ENCODE data around the gene IQCH. TPM values are rescaled to one million over a fixed set of nuclear protein-coding genes. Genes with fewer than 3 reads are reported as not detected.

The IQCH gene
- total RNA-seq, 2 donors from 2014 or later = 5.8 to 9.5 TPM

DNA sequence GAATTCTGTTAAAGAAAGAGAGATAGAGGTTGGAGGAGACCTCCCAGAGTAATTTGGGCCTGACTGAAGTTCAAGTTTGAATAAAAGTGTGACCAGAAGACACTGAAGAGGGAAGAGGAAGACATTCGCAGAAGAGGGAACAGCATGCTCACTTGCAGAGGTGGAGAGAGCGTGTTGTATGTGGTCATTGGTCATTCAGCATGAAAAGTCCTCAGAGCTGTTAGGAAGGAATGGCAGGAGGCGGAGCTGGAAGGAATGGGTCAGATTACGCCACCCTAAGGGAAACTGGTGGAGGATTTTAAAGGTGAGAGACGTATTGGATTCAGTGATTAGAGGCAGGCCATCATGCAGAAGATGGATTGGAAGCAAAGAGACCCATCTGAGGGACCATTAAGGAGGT is 41.6 kb downstream of the IQCH start:
- DNase-seq (ENCODE audit: low spot score) = no peak
- Histone ChIP-seq H3K9me3 (no peaks in the 10 kb centered on the region), H3K36me3 (no peaks in the 10 kb centered on the region), H3K4me3 (no peak overlapping the region), H3K27ac (no peak overlapping the region), H3K27me3 (replicated peaks; ENCODE audit: insufficient read depth) (no peaks in the 10 kb centered on the region), H3K4me1 (replicated peaks) (no peaks in the 10 kb centered on the region)
- 85% methylated on average over 5 of the region's 5 CpGs for WGBS
- no peak for TF ChIP-seq POLR2A (IDR thresholded peaks at IDR 0.05)
- TF ChIP-seq, protein P1, sequence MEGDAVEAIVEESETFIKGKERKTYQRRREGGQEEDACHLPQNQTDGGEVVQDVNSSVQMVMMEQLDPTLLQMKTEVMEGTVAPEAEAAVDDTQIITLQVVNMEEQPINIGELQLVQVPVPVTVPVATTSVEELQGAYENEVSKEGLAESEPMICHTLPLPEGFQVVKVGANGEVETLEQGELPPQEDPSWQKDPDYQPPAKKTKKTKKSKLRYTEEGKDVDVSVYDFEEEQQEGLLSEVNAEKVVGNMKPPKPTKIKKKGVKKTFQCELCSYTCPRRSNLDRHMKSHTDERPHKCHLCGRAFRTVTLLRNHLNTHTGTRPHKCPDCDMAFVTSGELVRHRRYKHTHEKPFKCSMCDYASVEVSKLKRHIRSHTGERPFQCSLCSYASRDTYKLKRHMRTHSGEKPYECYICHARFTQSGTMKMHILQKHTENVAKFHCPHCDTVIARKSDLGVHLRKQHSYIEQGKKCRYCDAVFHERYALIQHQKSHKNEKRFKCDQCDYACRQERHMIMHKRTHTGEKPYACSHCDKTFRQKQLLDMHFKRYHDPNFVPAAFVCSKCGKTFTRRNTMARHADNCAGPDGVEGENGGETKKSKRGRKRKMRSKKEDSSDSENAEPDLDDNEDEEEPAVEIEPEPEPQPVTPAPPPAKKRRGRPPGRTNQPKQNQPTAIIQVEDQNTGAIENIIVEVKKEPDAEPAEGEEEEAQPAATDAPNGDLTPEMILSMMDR (IDR thresholded peaks at IDR 0.05) = no peak
- TF ChIP-seq POLR2AphosphoS5 (IDR thresholded peaks at IDR 0.05) = no peak
- intact Hi-C loops (cut with DNase I) = no loop called here

DNA sequence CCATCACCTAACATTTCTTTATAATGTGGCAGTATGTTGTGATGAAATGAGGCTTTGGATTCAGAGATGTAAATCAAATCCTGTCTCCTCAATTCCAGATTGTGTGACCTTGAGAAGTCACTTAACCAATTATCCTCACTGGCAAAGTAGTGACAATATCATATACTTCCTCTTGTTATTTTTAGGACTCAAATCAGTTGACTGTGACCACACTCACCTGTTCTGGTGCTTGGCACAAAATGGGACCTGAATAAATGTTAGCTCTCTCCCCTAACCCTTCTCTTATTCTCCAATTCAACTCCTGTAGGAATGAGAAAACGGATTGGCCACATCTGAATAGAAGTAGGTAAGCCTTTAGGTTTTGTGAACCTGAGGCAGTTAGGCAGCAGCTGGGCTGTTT is 42.1 kb downstream of the IQCH start:
- Histone ChIP-seq H3K27ac (no peak overlapping the region), H3K9me3 (no peaks in the 10 kb centered on the region), H3K36me3 (no peaks in the 10 kb centered on the region), H3K27me3 (replicated peaks; ENCODE audit: insufficient read depth) (no peaks in the 10 kb centered on the region), H3K4me1 (replicated peaks) (no peaks in the 10 kb centered on the region), H3K4me3 (no peak overlapping the region)
- no peak for DNase-seq (ENCODE audit: low spot score)
- TF ChIP-seq POLR2AphosphoS5 (IDR thresholded peaks at IDR 0.05) = no peak
- TF ChIP-seq, protein P1 (IDR thresholded peaks at IDR 0.05) = no peak
- no peak for TF ChIP-seq POLR2A (IDR thresholded peaks at IDR 0.05)
- intact Hi-C loops (cut with DNase I) = no loop called here
- WGBS = 93% methylated on average over 1 of the region's 1 CpG

DNA sequence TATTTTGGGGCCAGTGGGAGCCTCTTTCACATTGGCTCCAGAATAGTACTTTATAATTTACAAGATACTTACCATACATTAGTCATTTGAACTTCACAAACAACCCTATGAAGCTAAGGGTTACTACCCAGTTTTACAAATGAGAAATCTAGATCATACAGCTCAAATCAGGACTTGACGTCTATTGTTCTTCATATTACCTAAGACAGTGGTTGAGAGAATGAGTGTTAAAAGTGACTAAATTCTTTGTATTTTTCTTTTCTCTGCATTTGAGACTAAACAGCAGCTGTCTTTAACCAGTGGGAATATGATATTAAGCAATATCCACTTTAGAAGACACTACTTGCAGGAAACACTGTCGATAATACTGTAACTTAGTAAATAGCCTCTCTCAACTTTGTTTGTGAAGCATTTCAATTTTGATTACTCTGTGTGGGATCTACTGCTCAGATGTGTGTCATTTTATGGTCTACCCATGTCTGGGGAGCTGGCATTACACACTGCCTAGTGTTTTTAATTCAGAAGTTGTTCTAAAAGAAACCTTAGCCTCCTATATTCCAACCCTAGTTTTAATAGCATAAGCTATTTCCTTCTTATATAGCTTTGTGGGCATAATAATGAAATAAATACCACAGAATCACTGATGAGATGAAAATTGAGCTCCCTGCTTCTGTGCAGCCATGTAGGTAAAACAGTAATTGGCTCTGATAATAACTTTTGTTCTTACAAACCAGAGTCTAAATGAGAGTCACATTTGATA is 45.9 kb downstream of the IQCH start:
- TF ChIP-seq, protein P1 (IDR thresholded peaks at IDR 0.05) = no peak
- Histone ChIP-seq H3K4me3 (no peak overlapping the region), H3K27ac (no peak overlapping the region), H3K36me3 (no peaks in the 10 kb centered on the region), H3K4me1 (replicated peaks) (no peaks in the 10 kb centered on the region), H3K27me3 (replicated peaks; ENCODE audit: insufficient read depth) (no peaks in the 10 kb centered on the region), H3K9me3 (no peaks in the 10 kb centered on the region)
- 82% methylated on average over 2 of the region's 2 CpGs for WGBS
- DNase-seq (ENCODE audit: low spot score) = no peak
- intact Hi-C loops (cut with DNase I) = loop anchor here (5.0 kb wide), 1 partner anchor 233 kb away; the partner anchor contains the start of gene SMAD3

DNA sequence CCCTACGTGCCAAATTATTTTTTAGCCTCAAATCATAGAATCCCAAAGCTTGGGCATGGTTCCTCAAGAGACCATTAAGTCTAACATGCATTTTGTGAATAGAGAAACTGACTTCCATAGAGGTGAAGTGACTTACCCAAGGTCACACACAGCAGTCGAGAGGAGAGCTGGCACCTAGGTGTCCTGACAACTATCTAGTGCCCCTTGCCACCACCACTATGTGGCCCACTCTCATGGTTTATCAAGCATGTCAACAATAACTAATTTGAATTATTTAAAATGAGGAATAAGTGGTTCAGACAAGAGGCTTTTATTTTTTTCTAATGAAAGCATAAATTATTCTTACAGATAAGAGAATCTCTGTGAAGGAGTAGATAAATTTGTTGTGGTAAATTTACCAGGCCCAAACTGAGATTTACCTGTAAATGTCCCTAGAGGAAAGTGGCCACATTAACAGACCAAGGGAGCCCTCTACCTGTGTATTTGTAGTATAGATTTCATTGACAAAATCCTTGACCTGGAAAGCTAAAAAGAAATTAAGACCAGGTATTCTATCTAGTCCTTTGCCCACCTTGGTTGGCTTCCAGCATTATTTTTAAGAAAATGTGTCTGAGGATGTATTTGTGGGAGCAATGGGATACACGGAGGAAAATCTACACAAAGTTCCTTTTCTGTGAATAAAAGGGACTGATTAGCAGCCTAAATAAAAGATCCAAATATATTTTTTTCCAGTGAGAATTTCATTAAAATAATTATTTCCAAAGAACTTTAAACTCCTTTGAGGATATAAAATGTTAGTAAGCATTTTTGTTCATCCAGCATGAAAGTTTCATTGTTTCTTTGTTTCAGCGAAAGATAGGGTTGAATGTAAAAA is 49.1 kb downstream of the IQCH start:
- peak; percentile 11 for TF ChIP-seq POLR2AphosphoS5 (IDR thresholded peaks at IDR 0.05)
- TF ChIP-seq, protein P1 (IDR thresholded peaks at IDR 0.05) = peak; percentile 18 to 83 (median 68)
- no peak for TF ChIP-seq POLR2A (IDR thresholded peaks at IDR 0.05)
- intact Hi-C loops (cut with DNase I) = loop anchor here (1.0 to 5.0 kb wide), 2 partner anchors 236 to 357 kb away; partner anchors contain the start of gene SMAD3
- Histone ChIP-seq H3K27ac (no peak overlapping the region), H3K27me3 (replicated peaks; ENCODE audit: insufficient read depth) (no peaks in the 10 kb centered on the region), H3K36me3 (no peaks in the 10 kb centered on the region), H3K9me3 (no peaks in the 10 kb centered on the region), H3K4me3 (no peak overlapping the region), H3K4me1 (replicated peaks) (no peaks in the 10 kb centered on the region)
- peak; percentile 28 for DNase-seq (ENCODE audit: low spot score)
- WGBS = 65% methylated on average over 4 of the region's 4 CpGs
